ENCODE data around the gene MMD2. TPM values are rescaled to one million over a fixed set of nuclear protein-coding genes. Genes with fewer than 3 reads are reported as not detected.
"Not testable (repeated sequence)": the region's sequence is repeated elsewhere in the genome, so short reads cannot be mapped to it uniquely, and the experiment has no call there.

The MMD2 gene
- polyA plus RNA-seq, 1 experiment, result not detected

GRCh38 chr7:4905171-4905570 is 53.8 kb downstream of the MMD2 start:
- POLR2A ChIA-PET, result no interaction called here
- no peak for TF ChIP-seq CTCF (IDR thresholded peaks at IDR 0.05; ENCODE audit: insufficient read depth, low read depth, low read length)
- DNase-seq (ENCODE audit: low read depth), result no peak
- Histone ChIP-seq H3K27me3 (ENCODE audit: control insufficient read depth, insufficient read depth, low read length) (no peaks in the 10 kb centered on the region; the same call in 1 of the 2 replicates), H3K36me3 (ENCODE audit: control insufficient read depth, insufficient read depth, low read length) (no peaks in the 10 kb centered on the region), H3K4me3 (ENCODE audit: low read depth, low read length) (no peak overlapping the region)
- CTCF ChIA-PET, result no interaction called here

- CTCF ChIA-PET, result no interaction called here
- POLR2A ChIA-PET, result no interaction called here
- DNase-seq (ENCODE audit: low read depth), result no peak
- H3K4me3 ChIP-seq (ENCODE audit: low read depth, low read length), result no peak overlapping the region
- no peak for TF ChIP-seq CTCF (IDR thresholded peaks at IDR 0.05; ENCODE audit: insufficient read depth, low read depth, low read length)
- no peaks in the 10 kb centered on the region for H3K27me3 ChIP-seq (ENCODE audit: control insufficient read depth, insufficient read depth, low read length)
- H3K36me3 ChIP-seq (ENCODE audit: control insufficient read depth, insufficient read depth, low read length), result no peaks in the 10 kb centered on the region
Measured at GRCh38 chr7:4904346-4904745, 54.6 kb downstream of the MMD2 start.

GRCh38 chr7:4895766-4896165 is 63.2 kb downstream of the MMD2 start:
- H3K4me3 ChIP-seq (ENCODE audit: low read depth, low read length), result no peak overlapping the region
- H3K36me3 ChIP-seq (ENCODE audit: control insufficient read depth, insufficient read depth, low read length), result no peaks in the 10 kb centered on the region
- no peak for TF ChIP-seq CTCF (IDR thresholded peaks at IDR 0.05; ENCODE audit: insufficient read depth, low read depth, low read length)
- H3K27me3 ChIP-seq (ENCODE audit: control insufficient read depth, insufficient read depth, low read length), result no peaks in the 10 kb centered on the region
- DNase-seq (ENCODE audit: low read depth), result no peak
- CTCF ChIA-PET, result interaction anchor here (0.9 to 1.4 kb wide), 2 partner anchors 11 to 12 kb away, joined by 4 to 5 read pairs; partner anchors contain the start of gene RADIL
- POLR2A ChIA-PET, result no interaction called here

DNA sequence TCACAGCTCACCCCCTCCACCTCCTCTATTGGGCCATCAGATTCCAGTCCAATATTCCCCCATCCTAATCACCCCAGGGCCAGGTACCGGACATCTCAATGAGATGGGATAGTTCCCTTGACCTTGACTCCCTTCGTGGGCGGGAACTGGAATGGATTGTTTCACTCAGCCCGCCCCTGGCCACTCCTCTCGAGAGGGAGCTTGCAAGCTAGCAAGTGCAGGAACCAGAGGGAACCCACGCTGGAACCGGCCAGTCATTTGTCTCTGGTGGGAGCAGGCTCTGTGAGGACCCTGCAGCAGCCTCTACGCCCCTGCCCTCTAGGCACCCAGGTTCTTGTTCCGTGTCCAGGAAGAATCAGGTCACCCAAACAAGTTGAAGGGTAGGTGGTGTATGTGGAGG is 64.5 kb downstream of the MMD2 start:
- Histone ChIP-seq H3K36me3 (ENCODE audit: control insufficient read depth, insufficient read depth, low read length) (no peaks in the 10 kb centered on the region), H3K4me3 (ENCODE audit: low read depth, low read length) (no peak overlapping the region), H3K27me3 (ENCODE audit: control insufficient read depth, insufficient read depth, low read length) (no peaks in the 10 kb centered on the region)
- CTCF ChIA-PET, result interaction anchor here (0.8 kb wide), 1 partner anchor 11 kb away, joined by 3 read pairs; the partner anchor contains the start of gene RADIL
- DNase-seq (ENCODE audit: low read depth), result no peak
- TF ChIP-seq CTCF (IDR thresholded peaks at IDR 0.05; ENCODE audit: insufficient read depth, low read depth, low read length), result no peak
- POLR2A ChIA-PET, result no interaction called here

- CTCF ChIA-PET, result interaction anchor here (2.4 kb wide), 1 partner anchor 11 kb away, joined by 12 read pairs; the partner anchor contains the start of gene RADIL
- no peaks in the 10 kb centered on the region for H3K27me3 ChIP-seq (ENCODE audit: control insufficient read depth, insufficient read depth, low read length)
- POLR2A ChIA-PET, result no interaction called here
- DNase-seq (ENCODE audit: low read depth), result no peak
- H3K4me3 ChIP-seq (ENCODE audit: low read depth, low read length), result no peak overlapping the region
- H3K36me3 ChIP-seq (ENCODE audit: control insufficient read depth, insufficient read depth, low read length), result no peaks in the 10 kb centered on the region
- no peak for TF ChIP-seq CTCF (IDR thresholded peaks at IDR 0.05; ENCODE audit: insufficient read depth, low read depth, low read length)
Measured at GRCh38 chr7:4893929-4894475, 65.0 kb downstream of the MMD2 start.

DNA sequence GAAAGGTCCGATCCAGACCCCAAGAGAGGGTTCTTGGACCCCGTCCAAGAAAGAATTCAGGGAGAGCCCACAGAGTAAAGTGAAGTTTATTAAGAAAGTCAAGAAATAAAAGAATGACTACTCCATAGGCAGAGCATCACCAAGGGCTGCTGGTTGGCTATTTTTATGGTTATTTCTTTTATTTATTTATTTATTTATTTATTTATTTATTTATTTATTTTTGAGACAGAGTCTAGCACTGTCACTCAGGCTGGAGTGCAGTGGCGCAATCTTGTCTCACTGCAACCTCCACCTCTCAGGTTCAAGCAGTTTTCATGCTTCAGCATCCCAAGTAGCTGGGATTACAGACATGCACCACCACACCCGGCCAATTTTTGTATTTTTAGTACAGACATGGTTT is 65.8 kb downstream of the MMD2 start:
- POLR2A ChIA-PET, result not testable (repeated sequence)
- CTCF ChIA-PET, result interaction anchor here (2.4 kb wide), 1 partner anchor 10 kb away, joined by 12 read pairs; the partner anchor contains the start of gene RADIL

DNA sequence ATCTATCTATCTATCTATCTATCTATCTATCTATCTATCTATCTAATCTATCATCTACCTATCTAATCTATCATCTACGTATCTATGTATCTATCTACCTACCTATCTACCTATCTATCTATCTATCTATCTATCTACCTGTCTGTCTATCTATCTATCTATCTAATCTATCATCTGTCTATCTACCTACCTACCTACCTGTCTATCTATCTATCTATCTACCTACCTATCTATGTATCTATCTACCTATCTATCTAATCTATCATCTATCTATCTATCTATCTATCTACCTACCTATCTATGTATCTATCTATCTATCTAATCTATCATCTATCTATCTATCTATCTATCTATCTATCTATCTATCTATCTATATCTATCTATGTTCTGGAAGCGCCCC is 67.5 kb downstream of the MMD2 start:
- CTCF ChIA-PET, result interaction anchor here (2.4 kb wide), 1 partner anchor 8 kb away, joined by 12 read pairs; the partner anchor contains the start of gene RADIL
- DNase-seq (ENCODE audit: low read depth); POLR2A ChIA-PET; H3K36me3 ChIP-seq (ENCODE audit: control insufficient read depth, insufficient read depth, low read length); H3K27me3 ChIP-seq (ENCODE audit: control insufficient read depth, insufficient read depth, low read length); H3K4me3 ChIP-seq (ENCODE audit: low read depth, low read length): not testable (repeated sequence)

More for the DNA sequence above, 65.8 kb downstream of the MMD2 start:
- not testable (repeated sequence) for H3K4me3 ChIP-seq (ENCODE audit: low read depth, low read length); DNase-seq (ENCODE audit: low read depth); H3K27me3 ChIP-seq (ENCODE audit: control insufficient read depth, insufficient read depth, low read length); H3K36me3 ChIP-seq (ENCODE audit: control insufficient read depth, insufficient read depth, low read length)
